HG03354 (cell line): ENCODE results near the gene WBP2.
"Not testable (repeated sequence)": the region's sequence is repeated elsewhere in the genome, so short reads cannot be mapped to it uniquely, and the experiment has no call there.

ENCODE experiments used
- ATAC-seq: cut with Tn5 transposase; IDR thresholded peaks from one replicate; pipeline ENCODE4 v1.9.1; 2021; ENCODE audit warnings: mild to moderate bottlenecking; ENCODE audit not compliant: unreplicated experiment, poor library complexity, severe bottlenecking

Gene WBP2

DNA sequence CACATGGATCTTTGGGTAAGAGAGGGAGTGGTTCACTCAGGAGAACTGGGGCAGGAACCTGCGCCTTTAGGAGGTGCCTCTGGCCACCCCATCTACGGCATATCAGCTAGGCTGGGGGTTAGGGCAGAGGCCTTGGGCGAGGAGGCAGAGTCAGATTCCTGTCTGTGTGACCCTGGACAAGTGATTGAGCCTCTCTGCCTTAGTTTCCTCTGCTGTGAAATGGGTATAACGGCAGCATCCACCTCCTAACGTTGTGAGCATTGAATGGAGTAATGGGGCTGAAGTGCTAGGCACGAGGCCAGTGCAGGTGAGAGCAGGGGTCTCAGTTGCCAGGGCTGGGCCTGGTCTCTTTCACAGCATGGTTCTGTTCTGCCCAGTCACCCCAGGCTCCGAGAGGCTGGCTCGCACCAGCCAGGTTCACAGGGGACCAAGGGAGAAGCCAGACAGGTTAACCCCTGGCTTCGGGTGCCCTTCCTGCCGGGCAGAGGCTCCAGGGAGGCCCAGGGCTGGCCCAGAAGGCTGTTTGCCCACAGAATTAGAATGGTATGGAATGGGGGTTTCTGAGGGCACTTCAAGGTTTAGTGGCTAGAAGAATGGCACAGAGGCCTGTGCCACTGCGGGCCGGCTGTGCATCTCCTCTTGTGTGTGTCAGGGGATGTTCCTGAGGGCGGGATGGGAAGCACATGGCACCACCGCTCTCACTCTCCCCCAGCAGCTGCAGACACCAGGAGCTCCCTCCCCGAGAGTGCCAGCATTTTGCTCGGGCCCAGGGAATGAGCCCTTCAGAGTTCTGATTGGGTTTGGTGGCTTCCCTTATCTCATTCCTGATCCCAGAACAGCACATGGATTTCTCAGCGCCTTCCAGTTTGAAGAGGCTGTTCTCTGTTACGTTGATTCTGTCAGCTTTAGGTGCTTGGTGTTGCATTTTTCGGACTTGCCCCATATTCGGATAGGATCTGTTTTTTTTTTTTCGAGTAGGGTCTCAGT is 34.7 kb downstream of the WBP2 start:
- ATAC-seq: no peak

DNA sequence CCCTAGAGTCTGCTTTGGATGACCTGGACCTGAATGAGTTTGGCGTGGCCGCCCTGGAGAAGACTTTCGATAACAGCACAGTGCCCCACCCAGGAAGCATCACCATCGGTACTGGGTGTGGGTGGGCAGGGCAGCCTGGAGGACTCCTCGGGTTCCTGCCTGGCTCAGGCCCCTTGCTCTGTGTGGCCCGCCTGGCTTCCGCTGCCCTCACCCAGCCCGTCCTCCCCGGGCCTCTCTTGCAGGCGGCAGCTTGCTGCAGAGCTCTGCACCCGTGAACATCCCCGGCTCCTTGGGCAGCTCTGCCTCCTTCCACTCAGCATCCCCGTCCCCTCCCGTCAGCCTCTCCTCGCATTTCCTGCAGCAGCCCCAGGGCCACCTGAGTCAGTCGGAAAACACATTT is 35.5 kb downstream of the WBP2 start:
- ATAC-seq: no peak

DNA sequence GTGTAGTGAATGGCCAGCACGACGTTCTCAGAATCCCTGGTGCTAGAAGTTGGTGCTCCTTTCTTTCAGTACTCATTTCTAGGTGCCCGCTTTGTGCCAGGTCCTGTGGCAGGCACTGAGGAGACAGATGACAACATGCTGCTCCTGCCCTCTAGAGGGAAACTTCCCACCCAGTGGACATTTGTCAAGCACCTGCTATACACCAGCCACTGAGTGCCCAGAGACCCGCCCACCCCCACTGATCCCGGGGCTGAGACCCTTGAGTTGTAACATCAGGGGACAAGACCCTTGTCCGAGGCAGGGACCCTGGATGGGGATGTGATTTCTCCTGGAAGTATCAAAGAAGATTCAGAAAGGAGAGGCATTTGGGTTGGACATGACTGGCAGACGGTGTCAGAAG is 36.0 kb downstream of the WBP2 start:
- ATAC-seq: no peak

DNA sequence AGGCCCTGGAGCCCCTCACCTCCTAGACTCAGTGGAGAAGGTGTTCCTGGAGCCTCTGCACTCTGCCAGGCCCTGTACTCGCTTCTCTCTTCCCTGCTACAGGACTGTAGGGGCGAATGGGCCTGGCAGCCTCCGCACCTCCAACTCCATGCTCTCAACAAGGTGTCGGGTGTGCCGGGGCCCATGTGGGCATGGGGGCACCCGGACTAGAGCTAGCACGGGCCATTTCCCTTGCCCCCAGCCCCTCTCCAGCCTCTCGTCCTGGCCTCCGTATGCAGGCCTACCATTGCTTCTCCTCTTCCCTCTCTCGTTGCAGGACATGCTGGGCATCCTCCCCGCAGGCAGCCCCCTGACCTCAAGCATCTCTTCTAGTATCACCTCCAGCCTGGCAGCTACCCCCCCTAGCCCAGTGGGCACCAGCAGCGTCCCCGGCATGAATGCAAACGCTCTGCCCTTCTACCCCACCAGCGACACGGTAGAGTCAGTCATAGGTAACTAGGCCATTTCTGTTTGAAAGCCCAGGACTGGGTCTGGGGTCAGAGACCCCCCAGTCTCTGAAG is 36.7 kb downstream of the WBP2 start:
- no peak for ATAC-seq

DNA sequence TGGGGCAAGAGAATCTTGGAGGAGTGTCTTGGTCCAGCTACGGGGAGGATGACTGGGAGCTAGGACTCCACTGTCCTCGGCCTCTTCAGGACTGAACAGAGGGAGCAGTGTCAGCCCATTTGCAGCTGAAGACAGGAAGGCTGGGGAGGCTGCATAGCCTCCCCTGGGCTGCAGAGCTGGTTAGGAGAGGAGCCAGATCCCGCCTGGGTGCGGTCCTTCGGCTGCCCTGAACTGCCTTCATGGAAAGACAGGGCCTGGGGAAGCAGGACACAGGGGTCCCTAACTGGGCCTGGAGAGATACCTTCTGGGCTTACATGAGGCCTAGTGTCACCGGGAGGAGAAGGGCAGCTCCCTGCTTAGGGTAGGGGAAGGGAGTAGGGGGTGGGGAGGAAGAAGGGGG is 37.6 kb downstream of the WBP2 start:
- ATAC-seq: no peak

DNA sequence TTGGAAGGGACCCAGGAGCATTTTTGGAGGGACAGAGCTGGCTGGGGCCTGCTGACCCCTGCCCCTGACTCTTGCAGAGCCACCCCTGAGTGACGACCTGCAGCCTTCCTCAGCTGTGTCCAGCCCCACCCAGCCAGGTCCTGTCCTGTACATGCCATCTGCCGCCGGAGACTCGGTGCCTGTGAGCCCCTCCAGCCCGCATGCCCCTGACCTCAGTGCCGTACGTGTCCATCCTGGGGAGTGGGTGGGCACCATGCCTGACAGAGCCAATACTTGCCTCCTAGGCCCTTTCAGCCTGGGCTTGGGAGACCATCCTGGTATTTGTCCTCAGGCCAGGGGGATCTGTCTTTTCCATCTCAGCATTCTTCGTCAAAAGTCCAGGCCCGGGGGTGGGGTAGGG is 38.4 kb downstream of the WBP2 start:
- no peak for ATAC-seq

DNA sequence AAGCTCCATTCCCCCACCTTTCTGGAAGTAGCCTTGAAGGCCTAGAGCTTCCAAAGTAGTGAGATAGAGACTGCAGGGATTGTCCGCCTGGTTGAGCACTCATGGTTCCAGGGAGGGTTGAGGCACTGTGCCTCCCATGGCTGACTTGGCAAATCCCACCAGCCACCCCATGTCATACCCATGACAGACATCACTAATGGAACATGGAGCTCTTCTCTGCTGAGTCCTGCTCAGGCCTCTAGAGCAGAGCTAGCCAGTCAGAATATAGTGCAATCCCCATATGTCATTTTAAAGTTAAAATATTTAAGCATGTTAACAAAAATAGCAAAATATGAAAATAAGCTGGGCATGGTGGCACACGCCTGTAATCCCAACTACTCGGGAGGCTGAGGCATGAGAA is 39.7 kb downstream of the WBP2 start:
- ATAC-seq: no peak

DNA sequence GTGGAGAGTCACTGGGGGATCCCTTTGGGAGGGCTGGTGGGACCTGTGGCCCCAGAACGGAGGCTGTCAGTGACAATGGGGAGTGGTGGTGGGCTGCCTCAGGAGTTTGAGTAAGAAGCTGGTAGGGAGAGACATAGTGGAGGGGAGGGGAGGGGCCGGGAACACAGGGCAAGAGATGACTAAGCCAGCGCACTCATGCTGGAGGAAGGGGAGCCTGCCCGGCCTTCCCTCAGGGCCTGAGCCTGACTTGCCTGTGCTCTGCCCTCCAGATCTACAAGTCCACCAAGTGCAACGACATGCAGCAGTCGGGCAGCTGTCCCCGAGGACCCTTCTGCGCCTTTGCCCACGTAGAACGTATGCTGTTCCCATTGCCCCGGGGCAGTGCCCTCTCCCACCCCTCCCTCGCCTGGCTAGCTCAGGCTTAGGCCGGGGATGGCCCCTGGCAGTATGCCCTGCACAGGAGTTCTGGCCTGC is 40.2 kb downstream of the WBP2 start:
- ATAC-seq: no peak

DNA sequence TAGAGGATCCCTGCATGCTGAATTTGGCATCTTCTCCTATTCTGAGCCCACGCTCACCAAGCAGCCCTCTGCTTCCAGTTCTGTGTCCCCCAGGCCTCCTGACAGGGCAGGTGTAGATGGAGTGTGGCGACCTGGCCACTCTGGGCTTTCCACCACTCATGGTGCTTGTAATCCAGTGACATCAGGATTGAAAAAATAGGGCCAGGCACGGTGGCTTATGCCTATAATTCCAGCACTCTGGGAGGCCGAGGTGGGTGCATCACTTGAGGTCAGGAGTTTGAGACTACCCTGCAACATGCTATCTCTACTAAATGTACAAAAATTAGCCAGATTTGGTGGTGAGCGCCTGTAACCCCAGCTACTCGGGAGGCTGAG is 41.1 kb downstream of the WBP2 start:
- no peak for ATAC-seq

DNA sequence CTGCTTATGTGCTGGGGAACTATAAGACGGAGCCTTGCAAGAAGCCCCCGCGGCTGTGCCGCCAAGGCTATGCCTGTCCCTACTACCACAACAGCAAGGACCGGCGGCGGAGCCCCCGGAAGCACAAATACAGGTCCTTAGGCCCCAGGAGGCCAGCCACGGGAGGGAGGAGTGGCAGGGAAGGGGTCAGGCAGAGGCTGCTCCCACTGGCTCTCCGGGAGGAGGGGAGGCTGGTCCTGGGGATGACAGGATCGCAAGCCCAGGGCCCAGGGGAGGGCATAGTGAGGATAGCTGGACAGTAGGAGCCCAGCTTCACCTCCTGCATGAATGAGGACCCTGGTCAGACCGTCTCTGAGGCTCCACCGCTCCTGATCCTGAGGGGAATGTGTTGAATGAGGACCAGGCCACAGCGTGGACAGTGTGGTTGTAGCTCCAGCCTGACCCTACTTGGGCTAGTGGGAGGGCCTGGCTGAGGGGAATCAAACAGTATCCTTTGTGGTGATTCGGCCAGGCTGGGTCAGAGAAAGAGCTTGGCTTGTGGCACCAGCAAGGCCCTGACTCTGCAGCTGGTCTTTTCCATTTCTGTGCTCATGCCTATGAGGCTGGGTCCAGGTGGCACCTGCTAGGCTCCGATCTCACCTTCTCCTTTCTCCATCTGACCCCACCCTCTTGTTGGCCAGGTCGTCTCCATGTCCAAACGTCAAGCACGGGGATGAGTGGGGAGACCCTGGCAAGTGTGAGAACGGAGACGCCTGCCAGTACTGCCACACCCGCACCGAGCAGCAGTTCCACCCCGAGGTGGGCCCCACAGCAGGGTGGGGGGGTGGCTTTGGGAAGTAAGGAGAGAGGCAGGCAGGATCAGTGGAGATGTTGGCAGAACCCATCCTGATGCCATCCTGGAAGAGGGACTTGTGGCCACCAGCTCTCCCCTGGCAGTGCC is 41.8 kb downstream of the WBP2 start:
- no peak for ATAC-seq

DNA sequence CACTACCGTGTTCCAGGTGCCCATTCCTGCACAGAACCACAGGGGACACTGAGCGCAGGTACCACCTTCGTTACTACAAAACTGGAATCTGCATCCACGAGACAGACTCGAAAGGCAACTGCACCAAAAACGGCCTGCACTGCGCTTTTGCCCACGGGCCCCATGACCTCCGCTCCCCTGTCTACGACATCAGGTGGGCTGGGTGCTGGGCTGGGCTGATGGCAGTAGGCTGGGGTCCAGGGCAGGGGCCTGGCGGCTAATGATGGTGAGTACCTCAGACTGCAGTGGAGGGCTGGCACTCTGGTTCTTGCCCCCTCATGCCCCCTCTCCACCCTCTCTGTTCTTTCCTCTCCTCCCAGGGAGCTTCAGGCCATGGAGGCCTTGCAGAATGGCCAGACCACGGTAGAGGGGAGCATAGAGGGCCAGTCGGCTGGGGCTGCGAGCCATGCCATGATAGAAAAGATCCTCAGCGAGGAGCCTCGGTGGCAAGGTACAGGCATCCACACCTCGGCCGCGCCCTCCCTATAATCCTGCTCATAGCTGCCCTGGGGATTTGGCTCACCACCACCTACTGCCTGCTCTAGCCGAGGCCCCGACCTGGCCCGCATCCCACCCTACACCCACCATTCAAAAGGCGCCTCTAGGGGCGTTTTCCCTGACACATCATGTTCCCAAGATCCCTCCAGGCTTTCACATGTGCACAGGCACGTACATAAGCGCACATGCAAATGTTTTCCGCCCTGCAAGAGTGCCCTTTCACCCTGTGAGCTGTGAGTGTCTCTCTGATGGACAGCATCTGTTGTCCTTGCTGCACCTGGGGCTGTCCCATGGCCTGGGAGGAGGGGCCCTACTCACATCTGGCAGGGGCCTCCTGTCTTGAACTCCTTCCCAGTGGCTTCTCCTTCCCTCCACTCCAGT is 42.8 kb downstream of the WBP2 start:
- ATAC-seq: no peak

DNA sequence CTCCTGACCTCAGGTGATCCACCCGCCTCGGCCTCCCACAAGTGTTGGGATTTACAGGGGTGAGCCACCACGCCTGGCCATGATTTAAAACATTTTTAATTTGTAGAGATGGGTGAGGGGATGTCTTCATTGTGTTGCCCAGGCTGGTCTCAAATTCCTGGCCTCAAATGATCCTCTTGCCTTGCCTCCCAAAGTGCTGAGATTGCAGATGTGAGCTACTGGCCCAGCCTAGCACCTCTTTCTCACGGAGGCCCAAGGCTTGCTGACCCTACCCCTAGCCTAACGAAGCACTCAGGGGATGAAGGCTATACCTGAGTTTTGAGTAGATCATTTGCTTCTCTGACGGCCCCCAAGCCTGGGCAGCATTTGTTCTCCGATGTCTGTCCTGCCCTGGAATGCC is 44.0 kb downstream of the WBP2 start:
- no peak for ATAC-seq

DNA sequence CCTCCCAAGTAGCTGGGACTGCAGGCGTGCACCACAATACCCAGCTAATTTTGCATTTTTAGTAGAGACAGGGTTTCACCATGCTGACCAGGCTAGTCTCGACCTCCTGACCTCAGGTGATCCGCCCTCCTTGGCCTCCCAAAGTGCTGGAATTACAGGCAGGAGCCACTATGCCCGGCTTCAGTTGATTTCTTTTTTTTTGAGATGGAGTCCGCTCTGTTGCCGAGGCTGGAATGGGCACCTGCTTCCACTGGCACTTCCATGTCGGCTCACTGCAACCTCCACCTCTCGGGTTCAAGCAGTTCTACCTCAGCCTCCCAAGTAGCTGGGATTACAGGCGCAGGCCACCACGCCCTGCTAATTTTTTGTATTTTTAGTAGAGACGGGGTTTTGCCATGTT is 44.4 kb downstream of the WBP2 start:
- ATAC-seq: not testable (repeated sequence)

DNA sequence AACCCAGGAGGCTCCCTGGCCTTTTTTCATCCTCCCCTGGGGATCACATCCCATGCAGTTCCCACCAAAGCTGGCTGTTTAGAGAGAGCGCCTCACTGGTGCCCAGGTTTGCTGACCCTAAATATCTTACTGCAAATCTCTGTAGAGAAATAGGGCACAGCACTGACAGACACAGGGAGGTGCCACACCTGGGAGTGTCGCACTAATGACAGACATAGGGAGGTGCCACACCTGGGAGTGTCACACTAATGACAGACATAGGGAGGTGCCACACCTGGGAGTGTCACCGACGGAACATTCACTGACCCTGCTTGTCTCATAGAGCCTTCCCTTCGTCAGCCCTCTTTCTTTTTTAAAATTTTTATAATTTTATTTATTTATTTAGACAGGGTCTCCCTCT is 44.9 kb downstream of the WBP2 start:
- no peak for ATAC-seq

DNA sequence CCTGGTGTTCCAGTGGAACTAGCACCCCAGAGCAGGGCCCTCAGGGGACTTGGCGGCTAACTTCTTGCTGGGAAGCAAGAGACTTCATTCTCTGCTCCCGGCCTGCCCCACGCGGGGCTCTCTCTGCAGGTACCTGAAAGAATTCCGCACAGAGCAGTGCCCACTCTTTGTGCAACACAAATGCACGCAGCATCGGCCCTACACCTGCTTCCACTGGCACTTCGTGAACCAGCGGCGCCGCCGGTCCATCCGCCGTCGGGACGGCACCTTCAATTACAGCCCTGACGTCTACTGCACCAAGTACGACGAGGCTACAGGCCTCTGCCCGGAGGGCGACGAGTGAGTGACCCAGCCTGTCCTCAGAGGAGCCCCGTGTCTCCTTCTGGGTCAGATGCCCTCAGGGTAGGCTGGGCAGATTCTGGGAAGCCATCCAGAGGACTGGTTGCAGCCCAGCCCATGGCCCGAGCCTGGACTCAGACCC is 45.5 kb downstream of the WBP2 start:
- ATAC-seq: no peak

DNA sequence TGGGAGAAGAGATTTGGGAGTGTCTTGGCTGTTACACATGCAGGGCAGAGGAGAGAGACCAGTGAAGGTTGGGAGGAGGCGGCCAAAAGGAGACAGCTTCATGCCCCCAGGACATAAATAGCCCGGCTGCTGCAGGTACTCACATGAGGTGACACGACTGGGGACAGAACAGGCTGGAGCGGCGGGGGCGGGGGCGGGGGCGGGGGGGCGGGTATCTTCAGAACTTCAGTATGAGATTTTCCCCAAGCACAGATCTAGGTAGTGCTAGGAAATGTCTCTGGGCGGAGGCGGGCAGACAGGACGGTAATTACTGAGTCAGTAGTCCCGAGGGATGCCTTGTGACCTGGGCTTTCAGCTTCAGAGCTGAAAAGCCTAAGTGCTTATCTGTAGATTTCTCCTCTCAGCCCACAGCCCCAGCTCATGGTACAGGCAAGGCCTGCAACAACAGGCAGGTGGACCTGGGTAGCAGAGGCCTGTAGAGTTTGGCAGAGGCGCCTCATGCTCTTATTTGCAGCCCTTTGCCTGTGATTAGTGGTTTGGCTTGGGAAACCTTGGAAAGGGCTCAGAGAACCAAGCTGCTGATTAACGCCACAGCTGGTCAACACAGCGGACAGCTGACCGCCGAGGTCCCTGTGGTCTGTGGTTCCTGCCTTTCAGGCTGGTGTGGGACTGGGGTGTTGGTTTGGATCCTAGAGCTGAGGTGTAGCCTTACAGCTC is 46.1 kb downstream of the WBP2 start:
- no peak for ATAC-seq

DNA sequence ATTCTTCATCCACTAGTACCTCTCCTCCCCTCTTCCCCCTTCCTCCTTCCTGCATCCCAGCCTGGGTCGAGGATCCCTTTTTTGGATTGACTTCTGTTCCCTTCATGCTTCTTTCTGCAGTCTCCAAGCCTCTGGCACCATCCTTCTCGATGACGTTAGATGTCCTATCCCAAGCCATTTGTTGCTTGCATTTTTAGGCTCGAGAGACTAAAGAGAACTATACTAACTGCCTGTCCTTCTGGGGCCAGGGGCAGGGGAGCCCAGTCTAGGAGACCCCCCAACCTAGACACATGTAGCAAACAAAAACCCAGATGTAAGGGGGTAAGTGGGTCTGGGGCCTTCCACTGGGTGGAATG is 46.6 kb downstream of the WBP2 start:
- no peak for ATAC-seq

DNA sequence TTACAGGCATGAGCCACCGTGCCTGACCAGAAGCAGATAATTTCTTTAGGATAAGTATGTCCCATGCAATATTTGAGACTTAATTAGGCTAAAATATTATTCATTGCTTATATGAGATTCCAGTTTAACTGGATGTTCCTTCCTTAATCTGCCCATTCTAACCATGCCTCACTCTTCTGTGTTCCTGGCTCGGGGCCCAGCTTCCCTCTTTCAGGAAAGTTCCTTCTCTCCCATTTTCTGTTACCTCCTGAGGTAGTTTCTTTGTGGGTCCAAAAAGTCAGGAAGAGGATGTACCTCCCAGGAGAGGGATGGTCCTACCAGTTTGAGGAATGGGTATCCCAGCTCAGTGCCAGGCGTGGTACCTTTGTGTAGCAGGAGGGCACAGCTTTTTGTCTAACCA is 47.3 kb downstream of the WBP2 start:
- no peak for ATAC-seq
